GM19099 (cell line): ENCODE data around the gene WDR89.

Experiments used
- POLR2A ChIP-seq: IDR thresholded peaks from 3 replicates; pipeline ENCODE4 v1.6.1; 2011; ENCODE audit warnings: low read depth; ENCODE audit not compliant: insufficient read length; ENCODE audit errors: extremely low read depth

WDR89 gene

GRCh38 chr14:63641473-63642228 is at the start of gene WDR89:
Gene WDR89 (minus strand): TSS chr14:63641871. CDS start chr14:63599942, 41,929 bp downstream.
- TF ChIP-seq POLR2A = peak; percentile 82

- no peak for TF ChIP-seq POLR2A
Measured at GRCh38 chr14:63689132-63689531, 47.5 kb upstream of the WDR89 start.

- no peak for TF ChIP-seq POLR2A
Measured at GRCh38 chr14:63686926-63687325, 45.3 kb upstream of the WDR89 start.

DNA sequence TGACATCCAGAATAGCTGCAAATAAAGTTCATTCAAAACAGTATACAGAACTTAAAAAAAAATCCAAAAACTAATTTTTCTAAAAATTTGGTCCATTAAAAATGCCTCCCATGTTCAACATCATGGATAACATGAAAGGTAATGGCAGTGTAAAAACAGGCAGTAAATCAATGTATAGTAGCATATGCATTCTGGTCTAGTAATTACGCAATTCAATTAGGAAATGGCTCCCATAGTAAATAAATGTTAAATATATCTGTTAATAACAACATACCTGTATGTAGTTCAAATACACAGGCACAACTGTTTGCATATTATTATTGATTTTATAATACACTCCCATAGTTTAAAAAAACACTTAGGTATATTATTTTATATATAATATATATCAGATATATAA is 43.7 kb upstream of the WDR89 start:
- TF ChIP-seq POLR2A = no peak

- no peak for TF ChIP-seq POLR2A
Measured at GRCh38 chr14:63682727-63683593, 41.3 kb upstream of the WDR89 start.

- no peak for TF ChIP-seq POLR2A
Measured at GRCh38 chr14:63678536-63678935, 36.9 kb upstream of the WDR89 start.

DNA sequence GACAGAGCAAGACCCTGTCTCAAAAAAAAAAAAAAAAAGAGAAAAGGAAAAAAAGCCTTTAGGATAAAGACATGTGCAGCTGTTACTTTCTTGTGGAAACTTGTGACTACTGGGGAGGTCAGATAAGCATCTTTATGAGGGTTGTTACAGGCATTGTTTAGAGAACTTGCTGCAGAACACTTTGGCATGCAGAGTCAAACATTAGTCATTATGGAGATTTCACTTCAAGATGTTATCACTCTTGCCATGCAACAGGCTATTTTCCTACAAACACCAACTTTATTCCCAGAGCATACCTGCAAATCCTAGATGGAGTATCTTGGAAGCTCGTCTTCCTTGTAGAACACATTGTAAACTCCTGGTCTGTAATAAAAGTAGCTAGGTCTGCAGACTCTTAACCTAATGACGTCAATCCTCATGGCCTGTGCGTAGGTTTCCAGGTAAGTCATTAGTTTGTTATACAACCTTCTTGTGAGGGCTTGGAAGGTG is 36.3 kb upstream of the WDR89 start:
- TF ChIP-seq POLR2A = no peak

- no peak for TF ChIP-seq POLR2A
Measured at GRCh38 chr14:63676615-63677014, 34.9 kb upstream of the WDR89 start.

DNA sequence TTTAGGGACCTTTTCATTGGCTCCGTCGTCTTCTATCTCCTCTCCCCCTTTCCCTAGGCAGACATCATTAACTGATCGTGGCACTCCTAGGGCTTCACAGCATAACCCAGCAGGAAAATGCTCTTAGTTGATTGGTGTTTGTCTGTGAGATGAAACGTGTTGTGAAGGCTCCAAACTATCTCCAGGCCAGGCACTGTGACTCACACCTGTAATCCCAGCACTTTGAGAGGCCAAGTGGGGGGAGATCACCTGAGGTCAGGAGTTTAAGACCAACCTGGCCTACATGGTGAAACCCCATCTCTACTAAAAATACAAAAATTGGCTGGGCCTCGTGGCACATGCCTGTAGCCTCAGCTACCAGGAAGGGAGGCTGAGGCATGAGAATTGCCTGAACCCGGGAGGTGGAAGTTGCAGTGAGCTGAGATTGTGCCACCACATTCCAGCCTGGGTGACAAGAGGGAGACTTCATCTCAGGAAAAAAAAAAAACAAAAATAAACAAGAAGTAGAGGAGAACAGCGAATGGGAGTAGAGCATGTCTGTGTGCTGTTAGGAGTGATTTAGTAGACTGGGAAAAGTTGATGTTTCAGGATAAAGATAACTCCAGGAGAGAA is 32.3 kb upstream of the WDR89 start:
- no peak for TF ChIP-seq POLR2A

- no peak for TF ChIP-seq POLR2A
Measured at GRCh38 chr14:63673255-63673654, 31.6 kb upstream of the WDR89 start.

- no peak for TF ChIP-seq POLR2A
Measured at GRCh38 chr14:63672417-63673180, 30.9 kb upstream of the WDR89 start.

- TF ChIP-seq POLR2A = no peak
Measured at GRCh38 chr14:63671987-63672386, 30.3 kb upstream of the WDR89 start.

DNA sequence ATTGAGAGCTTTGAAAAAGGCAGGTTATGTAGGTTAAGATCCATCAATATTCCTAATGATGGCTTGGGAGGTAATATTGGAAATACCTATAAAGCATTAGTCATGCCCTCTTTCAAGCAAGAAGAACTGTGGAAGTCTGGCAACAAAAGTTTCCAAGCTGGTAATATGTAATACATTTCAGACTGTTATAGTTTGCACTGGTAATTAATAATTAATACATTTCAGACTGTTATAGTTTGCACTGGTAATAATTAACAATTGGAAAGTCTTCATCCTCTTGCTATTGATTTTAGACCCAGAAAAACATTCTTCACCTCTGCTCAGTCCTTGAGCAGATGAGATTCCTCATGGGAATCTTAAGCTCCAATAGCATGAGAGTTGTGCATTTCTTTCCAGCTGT is 29.0 kb upstream of the WDR89 start:
- TF ChIP-seq POLR2A = no peak

GRCh38 chr14:63666335-63666734 is 24.7 kb upstream of the WDR89 start:
- TF ChIP-seq POLR2A = no peak

DNA sequence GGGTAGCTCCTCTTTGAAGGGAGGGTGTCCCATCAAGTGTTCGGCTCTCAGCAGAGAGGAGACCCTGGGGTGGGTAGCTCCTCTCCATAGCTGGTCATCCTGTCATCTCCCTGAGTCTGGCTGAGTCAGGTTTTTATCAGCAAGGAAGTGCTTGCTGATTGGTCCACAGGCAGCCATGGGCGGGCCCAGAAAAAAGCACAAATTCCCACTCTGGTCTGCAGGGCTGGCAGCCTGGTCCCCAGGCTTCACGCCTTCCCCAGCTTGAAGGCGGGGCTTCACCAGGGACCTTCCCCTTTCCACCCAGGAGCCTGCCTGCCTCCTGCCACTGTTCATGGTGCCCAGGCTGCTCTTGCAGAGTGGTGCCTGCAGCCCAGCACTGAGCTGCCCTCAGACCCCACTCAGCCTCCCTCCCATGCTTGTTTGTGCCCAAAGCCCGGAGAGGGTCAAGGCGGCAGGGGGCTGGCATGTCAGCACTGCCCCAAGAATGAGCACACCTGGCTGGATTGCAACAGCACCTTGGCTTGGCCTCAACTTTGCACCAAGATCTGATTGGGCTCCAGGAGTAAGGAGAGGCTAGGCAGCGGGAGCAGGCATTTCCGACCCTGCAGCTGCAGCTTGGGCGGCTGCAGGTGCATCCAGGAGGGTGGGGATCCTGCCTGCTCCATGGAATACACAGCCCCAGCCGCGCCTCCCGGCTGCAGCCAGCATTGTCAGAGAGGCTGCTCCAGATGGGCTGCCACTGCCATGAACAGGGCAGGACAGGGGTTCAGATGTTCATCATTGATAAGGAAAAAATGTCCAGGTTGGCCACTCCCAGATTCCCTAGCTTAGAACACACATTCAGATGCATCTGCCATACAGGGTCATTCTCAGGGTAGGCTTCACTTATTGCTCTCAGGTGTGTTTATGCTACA is 22.0 kb upstream of the WDR89 start:
- no peak for TF ChIP-seq POLR2A
